Heart left ventricle (tissue), 16 donors: Measurements from ENCODE around the gene HOXB7. TPM values are rescaled to one million over a fixed set of nuclear protein-coding genes. Genes with fewer than 3 reads are reported as not detected.

Source experiments
- ATAC-seq, 4 donors: fragments of 200-7000 bp; cut with Tn5 transposase; one replicate each; pipeline ENCODE4 v1.9.1; 2020 to 2022; ENCODE audit warnings: moderate library complexity in 4 of 4, mild to moderate bottlenecking in 3 of 4, moderate number of reproducible peaks in 1 of 4
- DNase-seq, 5 donors: peaks; one replicate each; pipeline ENCODE4 v3.0.0-alpha.2; 2020
- H3K27ac ChIP-seq, 12 donors: fragments of 200-600 bp; sonication (generic) in 4 of 12; one replicate each; pipeline versions ENCODE4 v1.5.0 to v1.8.0; 2016 to 2022; ENCODE audit warnings: mild to moderate bottlenecking in 2 of 12
- H3K27me3 ChIP-seq, 9 donors: fragments of 200-600 bp; sonication (generic) in 2 of 9; one replicate each; pipeline versions ENCODE4 v1.5.1 to v1.8.0; 2016 to 2022; ENCODE audit warnings: mild to moderate bottlenecking in 3 of 9
- H3K36me3 ChIP-seq, 9 donors: fragments of 200-600 bp; sonication (generic) in 2 of 9; one replicate each; pipeline versions ENCODE4 v1.5.0 to v1.8.0; 2018 to 2022; ENCODE audit warnings: mild to moderate bottlenecking in 2 of 9
- H3K4me1 ChIP-seq, 12 donors: fragments of 200-600 bp; sonication (generic) in 4 of 12; one replicate each; pipeline versions ENCODE4 v1.5.0 to v1.8.0; 2016 to 2022; ENCODE audit warnings: mild to moderate bottlenecking in 3 of 12
- H3K4me3 ChIP-seq, 12 donors: fragments of 200-600 bp; sonication (generic) in 4 of 12; one replicate each; pipeline versions ENCODE4 v1.5.0 to v1.8.0; 2017 to 2022; ENCODE audit warnings: mild to moderate bottlenecking in 9 of 12, moderate library complexity in 4 of 12
- H3K9me3 ChIP-seq, 12 donors: fragments of 200-600 bp; sonication (generic) in 4 of 12; one replicate each; pipeline versions ENCODE4 v1.5.0 to v1.8.0; 2016 to 2022; ENCODE audit warnings: mild to moderate bottlenecking in 1 of 12
- POLR2A ChIP-seq, 2 donors: fragments of 450-650 bp; IDR thresholded peaks; one replicate each; pipeline ENCODE4 v1.6.1; 2017; ENCODE audit warnings: antibody characterized with exemption in 2 of 2, mild to moderate bottlenecking in 2 of 2, moderate library complexity in 2 of 2
- WGBS, 4 donors: extraction: QIAGEN DNeasy Blood & Tissue Kit in 2 of 4; methylation state at CpG; one replicate each; pipeline versions ENCODE4 v1.1.5 to v1.1.7; 2013 to 2018; 5-methylcytosine and 5-hydroxymethylcytosine counted together
- intact Hi-C, 10 donors: fragments of 100-400 bp; cut with DNase I; formaldehyde crosslinking; loops; one replicate each; pipeline versions ENCODE4 v1.11.1 to v1.14.2; 2022
- long read RNA-seq, 3 donors: library from polyadenylated mRNA; unstranded; transcript quantifications; one replicate each; pipeline ENCODE4 v2.0.0, GENCODE V29; 2020 to 2021
- polyA plus RNA-seq, 2 donors: library from polyadenylated mRNA; stranded (reverse); fragments of 200-250 nt; gene quantifications; one replicate each; pipeline ENCODE4 v1.2.3, GENCODE V29; 2013
- total RNA-seq, 9 donors: library from RNA; depleted of rRNA in 2 of 9; stranded (reverse); fragments of >200 nt in 2 of 9; fragmentation: NEBNext Ultra II Directional in 3 of 9; extraction: Animal tissue kit (Norgen Biotek cat#: 25700) in 3 of 9; gene quantifications; one replicate each; pipeline versions ENCODE4 v1.1.0 to v1.2.4, GENCODE V29; 2016 to 2023
- TF ChIP-seq, protein P1 (sequence below), 12 donors: fragments of 200-600 bp; sonication (generic) in 4 of 12; IDR thresholded peaks; one replicate each; pipeline versions ENCODE4 v1.5.0 to v1.8.0; 2018 to 2022; ENCODE audit warnings: antibody characterized with exemption in 12 of 12, mild to moderate bottlenecking in 5 of 12
- donor health status: ischemic (EF 13 %, LVEDD 7.1; RV severe dilation, severe dysfunction).
- donor health status: healthy with polysubstance abuse.
- donor health status: DM: no; HTN: yes; CAD: no.
- donor health status: DM: no; HTN: no; CAD: no.
- donor health status: ischemic (EF 25% LVEDD 6.9; RV normal size, moderate dysfunction).
- donor health status: ischemic (EF 25% LVEDD 5.7; RV mildly dilated, moderate dysfunction).
- donor health status: healthy.
- donor health status: DM: yes; HTN: yes; CAD: no.
- donor health status: ischemic (EF 35%, LVEDD 5.7; RV mildly dilated, moderate dysfunction).
- donor health status: nonischemic (EF 11% LVEDD 7.7; RV severe dilation, severe dysfunction).
- donor health status: DM: yes; HTN: yes; CAD: no.
- donor health status: PGD.
- donor health status: ischemic (EF 29% LVEDD 5.4; RV normal size, mild dysfunction).
- donor health status: nonischemic (EF 23%, LVEDD 6.1; RV moderate dilation, normal function).

Gene HOXB7
- total RNA-seq (under 1 TPM in 4 of 9 donors, not detected in 5; 0.25 to 0.88 (median 0.55) TPM), polyA plus RNA-seq (under 1 TPM; 0.12 to 0.46 TPM)
- long read RNA-seq, donor 1: 0 reads
- long read RNA-seq, donor 2: 0 reads
- long read RNA-seq, donor 3: 0 reads

DNA sequence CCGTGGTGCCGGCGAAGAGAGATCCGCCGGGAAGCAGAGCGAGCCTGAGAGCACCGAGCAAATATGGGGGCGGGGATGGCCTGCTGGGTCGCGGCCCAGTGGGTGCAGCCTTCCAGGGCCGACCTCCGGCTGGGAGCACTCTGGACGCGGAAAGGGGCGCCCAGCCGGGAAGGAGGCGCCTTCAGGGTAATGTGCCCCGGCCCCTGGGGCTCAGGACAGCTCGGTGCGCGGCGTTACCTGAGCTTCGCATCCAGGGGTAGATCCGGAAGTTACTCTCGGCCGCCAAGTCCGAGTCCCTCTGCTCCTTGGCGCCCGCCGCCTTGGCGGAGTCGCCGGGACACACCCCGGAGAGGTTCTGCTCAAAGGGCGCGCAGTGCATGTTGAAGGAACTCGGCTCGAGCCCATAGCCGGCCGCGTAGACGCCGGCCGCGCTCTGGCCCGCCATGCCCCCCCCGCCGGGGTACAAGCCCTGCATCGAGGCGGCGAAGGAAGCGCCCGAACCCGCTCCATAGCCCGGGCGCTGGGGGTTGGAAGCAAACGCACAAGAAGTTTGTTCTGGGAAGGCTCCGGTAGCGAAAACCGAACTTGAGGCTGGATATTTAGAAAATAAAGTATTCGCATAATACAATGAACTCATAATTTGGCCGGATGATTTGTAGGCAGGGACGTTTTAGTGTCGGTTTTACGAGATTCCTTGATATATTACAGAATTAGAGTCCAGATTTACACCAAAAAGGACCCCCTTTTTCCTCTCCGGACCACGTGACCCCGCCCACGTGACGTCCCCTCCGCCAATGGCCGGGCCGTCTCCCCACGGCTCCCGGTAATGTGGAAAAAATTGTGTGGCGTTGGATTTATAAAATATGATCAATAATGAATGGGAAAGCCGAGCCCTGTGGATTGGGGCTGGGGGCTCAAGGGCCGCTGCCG is at the start of gene HOXB7:
HOXB7 (minus strand) TSS at position 736 of the 930 bp plus-strand sequence; CDS start at position 637, 99 bp downstream.
- peaks cover 81 to 100% (median 98%) of the 10 kb centered on the region in 9 donors for H3K27me3 ChIP-seq
- peaks cover 0 to 45% (median 18%) of the 10 kb centered on the region in 12 donors for H3K4me1 ChIP-seq
- intact Hi-C loops: loop anchor here in 9 of 10 donors (10.0 kb wide), 5 partner anchors 276 to 586 kb away; no protein-coding TSS in a partner anchor
- 1 to 2% (median 2%) methylated on average over 50 to 79 of the region's 79 CpGs for WGBS, 4 donors
- ATAC-seq (peak in 3 of 4 donors; percentile 23 to 40 (median 38)), DNase-seq (peak in 3 of 5 donors; percentile 32 to 68 (median 62))
- TF ChIP-seq POLR2A (IDR thresholded peaks at IDR 0.05): no peak
- TF ChIP-seq, protein P1, sequence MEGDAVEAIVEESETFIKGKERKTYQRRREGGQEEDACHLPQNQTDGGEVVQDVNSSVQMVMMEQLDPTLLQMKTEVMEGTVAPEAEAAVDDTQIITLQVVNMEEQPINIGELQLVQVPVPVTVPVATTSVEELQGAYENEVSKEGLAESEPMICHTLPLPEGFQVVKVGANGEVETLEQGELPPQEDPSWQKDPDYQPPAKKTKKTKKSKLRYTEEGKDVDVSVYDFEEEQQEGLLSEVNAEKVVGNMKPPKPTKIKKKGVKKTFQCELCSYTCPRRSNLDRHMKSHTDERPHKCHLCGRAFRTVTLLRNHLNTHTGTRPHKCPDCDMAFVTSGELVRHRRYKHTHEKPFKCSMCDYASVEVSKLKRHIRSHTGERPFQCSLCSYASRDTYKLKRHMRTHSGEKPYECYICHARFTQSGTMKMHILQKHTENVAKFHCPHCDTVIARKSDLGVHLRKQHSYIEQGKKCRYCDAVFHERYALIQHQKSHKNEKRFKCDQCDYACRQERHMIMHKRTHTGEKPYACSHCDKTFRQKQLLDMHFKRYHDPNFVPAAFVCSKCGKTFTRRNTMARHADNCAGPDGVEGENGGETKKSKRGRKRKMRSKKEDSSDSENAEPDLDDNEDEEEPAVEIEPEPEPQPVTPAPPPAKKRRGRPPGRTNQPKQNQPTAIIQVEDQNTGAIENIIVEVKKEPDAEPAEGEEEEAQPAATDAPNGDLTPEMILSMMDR (IDR thresholded peaks at IDR 0.05): no peak
- H3K27ac ChIP-seq: peak within 1 kb of the TSS in 4 of 12 donors; percentile 14 to 80 (median 27)
- H3K36me3 ChIP-seq: no peaks in the 10 kb centered on the region
- H3K4me3 ChIP-seq: peak within 1 kb of the TSS; percentile 2 to 67 (median 44)
- peaks cover 0 to 3% (median 0%) of the 10 kb centered on the region in 12 donors for H3K9me3 ChIP-seq

GRCh38 chr17:48655913-48656312 is 45.1 kb upstream of the HOXB7 start:
- no peak for TF ChIP-seq POLR2A (IDR thresholded peaks at IDR 0.05)
- TF ChIP-seq, protein P1 (IDR thresholded peaks at IDR 0.05): no peak
- Histone ChIP-seq H3K27me3 (peaks cover 0 to 53% (median 4%) of the 10 kb centered on the region in 9 donors), H3K4me3 (no peak overlapping the region), H3K9me3 (no peaks in the 10 kb centered on the region), H3K36me3 (no peaks in the 10 kb centered on the region), H3K27ac (no peak overlapping the region), H3K4me1 (no peaks in the 10 kb centered on the region)
- intact Hi-C loops: no loop called here
- no peak for ATAC-seq
- no peak for DNase-seq

DNA sequence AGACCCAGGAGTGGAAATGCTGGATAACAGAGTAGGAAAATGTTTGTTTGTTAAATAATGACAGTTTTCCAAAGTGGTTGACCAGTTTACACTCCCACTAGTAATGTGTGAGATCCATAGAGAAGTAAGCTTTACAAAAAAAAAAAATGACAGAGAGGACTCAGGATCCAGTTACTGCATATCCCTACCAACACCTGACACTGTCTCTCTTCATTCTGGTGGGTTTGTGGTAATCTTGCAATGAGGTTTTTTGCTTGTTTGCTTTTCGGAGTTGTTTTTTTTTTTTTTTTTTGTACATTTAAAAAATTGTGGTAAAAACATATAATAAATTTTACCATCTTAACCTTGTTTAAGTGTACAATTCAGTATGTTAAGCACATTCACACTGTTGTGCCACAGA is 38.9 kb upstream of the HOXB7 start:
- no peak overlapping the region for H3K4me3 ChIP-seq
- H3K4me1 ChIP-seq: peaks cover 0 to 14% (median 0%) of the 10 kb centered on the region in 12 donors
- no peaks in the 10 kb centered on the region for H3K9me3 ChIP-seq
- H3K27me3 ChIP-seq: peaks cover 26 to 94% (median 51%) of the 10 kb centered on the region in 9 donors
- intact Hi-C loops: no loop called here
- no peaks in the 10 kb centered on the region for H3K36me3 ChIP-seq
- ATAC-seq (no peak), DNase-seq (no peak)
- no peak overlapping the region for H3K27ac ChIP-seq
- no peak for TF ChIP-seq POLR2A (IDR thresholded peaks at IDR 0.05)
- TF ChIP-seq, protein P1 (IDR thresholded peaks at IDR 0.05): no peak
- WGBS, 4 donors: 74 to 84% (median 79%) methylated on average over 1 of the region's 1 CpG

- DNase-seq: no peak
- Histone ChIP-seq H3K4me1 (peaks cover 0 to 14% (median 0%) of the 10 kb centered on the region in 12 donors), H3K9me3 (no peaks in the 10 kb centered on the region), H3K27me3 (peaks cover 42 to 98% (median 69%) of the 10 kb centered on the region in 9 donors), H3K36me3 (no peaks in the 10 kb centered on the region), H3K27ac (no peak overlapping the region), H3K4me3 (no peak overlapping the region)
- no peak for TF ChIP-seq POLR2A (IDR thresholded peaks at IDR 0.05)
- TF ChIP-seq, protein P1 (IDR thresholded peaks at IDR 0.05): no peak
- ATAC-seq: no peak
- WGBS, 4 donors: 61 to 71% (median 68%) methylated on average over 1 of the region's 1 CpG
- intact Hi-C loops: no loop called here
These were observed 37.1 kb upstream of the HOXB7 start for GRCh38 chr17:48647963-48648245.
